GM06990 (cell line): ENCODE measurements around the gene NEMP2.

ENCODE experiments used
- DNase-seq: peaks from one replicate; pipeline ENCODE4 v3.0.0-alpha.2; 2011; ENCODE audit not compliant: insufficient read length; ENCODE audit errors: extremely low read depth
- H3K27me3 ChIP-seq: replicated peaks from 2 replicates; pipeline ENCODE4 v1.6.0; 2011; ENCODE audit warnings: low read length; ENCODE audit not compliant: control insufficient read depth, insufficient read depth
- H3K36me3 ChIP-seq: 2 replicates; pipeline ENCODE4 v1.5.1; 2011; ENCODE audit warnings: low read length; ENCODE audit not compliant: control insufficient read depth, insufficient read depth
- H3K4me3 ChIP-seq: replicated peaks from 2 replicates; pipeline ENCODE4 v1.5.1; 2011; ENCODE audit warnings: low read depth, mild to moderate bottlenecking, control low read depth, low read length
- CTCF ChIP-seq: IDR thresholded peaks from 2 replicates; pipeline ENCODE4 v1.5.1; 2011; ENCODE audit warnings: low read length, control low read depth, mild to moderate bottlenecking, inconsistent platforms; ENCODE audit not compliant: insufficient read depth, poor library complexity, severe bottlenecking

The NEMP2 gene

DNA sequence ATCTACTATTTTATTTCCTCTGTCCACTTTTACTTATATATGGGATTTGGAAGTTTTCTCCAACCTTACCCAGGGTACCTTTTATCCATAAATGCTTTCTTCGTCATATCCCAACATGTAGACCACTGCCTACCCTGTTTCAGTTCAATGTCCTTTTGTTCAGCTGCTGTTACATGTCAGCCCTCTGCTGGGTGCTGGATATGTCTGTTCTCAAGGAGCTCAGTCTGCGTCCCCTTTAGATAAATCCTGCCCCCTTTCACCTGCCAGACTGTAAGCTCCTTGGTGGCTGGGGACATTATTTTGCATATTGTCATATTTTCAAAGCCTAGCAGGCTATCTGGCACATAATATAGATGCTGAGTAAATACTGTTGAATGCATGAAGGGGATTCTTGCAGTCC is 53.2 kb downstream of the NEMP2 start:
- no peak for DNase-seq

DNA sequence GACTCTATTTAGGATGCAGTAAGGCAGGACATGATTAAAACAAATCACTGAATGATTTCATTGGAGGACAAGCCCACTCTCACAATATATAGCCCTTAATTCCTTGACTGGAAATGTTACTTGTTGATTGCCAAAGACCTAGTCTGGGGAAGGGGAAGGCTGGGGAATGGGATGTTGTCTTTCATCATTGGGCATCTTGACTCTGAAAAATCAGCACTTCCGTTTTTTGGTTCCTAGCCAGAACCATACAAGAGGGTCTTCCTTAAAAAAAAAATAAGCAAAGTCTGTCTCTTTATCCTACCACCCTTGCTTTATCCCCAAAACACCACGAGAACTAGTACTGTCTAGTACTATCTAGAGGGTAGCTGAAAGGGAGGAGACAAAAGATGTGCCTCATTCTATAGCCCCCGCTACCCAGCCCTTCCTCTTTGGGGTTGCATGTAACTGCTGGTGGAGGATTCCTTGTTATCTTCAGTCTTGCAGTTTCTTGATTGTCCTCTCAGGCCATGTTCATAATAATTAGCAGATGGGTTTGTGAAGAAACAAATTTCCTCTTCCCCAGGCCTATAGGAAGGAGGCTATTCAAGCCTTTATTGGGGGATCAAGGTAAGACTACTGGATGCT is 55.8 kb downstream of the NEMP2 start:
- Histone ChIP-seq H3K4me3 (no peak overlapping the region), H3K27me3 (no peaks in the 10 kb centered on the region), H3K36me3 (no peaks in the 10 kb centered on the region)
- DNase-seq, result no peak
- TF ChIP-seq CTCF, result no peak

More for the DNA sequence above, 53.2 kb downstream of the NEMP2 start:
- Histone ChIP-seq H3K27me3 (no peaks in the 10 kb centered on the region), H3K4me3 (no peak overlapping the region), H3K36me3 (no peaks in the 10 kb centered on the region)
- TF ChIP-seq CTCF, result no peak

DNA sequence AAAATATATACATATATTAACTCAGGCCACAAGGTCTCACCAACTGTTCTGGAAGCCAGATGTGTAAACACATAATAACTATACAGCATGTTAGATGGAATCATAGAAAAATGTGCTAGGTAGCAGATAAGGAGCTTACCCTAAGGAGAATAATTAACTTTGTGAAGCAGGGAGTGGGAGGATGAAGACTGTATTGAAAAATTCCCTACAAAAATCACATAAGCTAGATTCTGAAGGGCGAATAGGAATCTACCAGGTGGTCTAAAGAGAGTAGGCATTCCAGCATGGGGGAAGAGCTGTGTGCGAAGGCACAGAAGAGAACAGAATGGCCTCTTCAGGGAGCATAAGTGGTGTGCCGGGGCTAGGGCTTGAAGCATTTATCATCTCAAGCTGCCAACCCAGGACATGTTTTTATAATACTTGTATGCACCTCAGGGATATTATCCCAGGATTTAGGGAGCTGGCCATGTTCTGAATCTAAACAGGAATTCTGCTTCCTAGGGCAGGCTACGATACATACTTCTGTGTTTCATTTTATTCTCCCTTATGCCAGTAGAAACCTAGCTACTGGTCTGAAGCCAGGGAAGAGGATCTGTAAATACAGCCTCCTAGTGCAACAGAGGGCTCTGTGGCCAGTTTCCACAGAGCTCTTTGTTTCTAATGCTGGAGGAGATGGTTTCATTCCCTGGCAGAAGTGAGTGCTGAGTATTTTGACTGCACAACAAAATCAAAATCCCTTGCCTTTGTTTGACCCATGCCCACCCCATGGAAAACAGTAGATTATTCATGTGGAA is 56.7 kb downstream of the NEMP2 start:
- H3K27me3 ChIP-seq, result no peaks in the 10 kb centered on the region
- no peak overlapping the region for H3K4me3 ChIP-seq
- no peak for DNase-seq

GRCh38 chr2:190470256-190470826 is 64.2 kb downstream of the NEMP2 start:
- H3K36me3 ChIP-seq, result peaks cover 3% of the 10 kb centered on the region; the same call in 1 of the 2 replicates
- TF ChIP-seq CTCF, result no peak
- H3K4me3 ChIP-seq, result no peak overlapping the region
- no peaks in the 10 kb centered on the region for H3K27me3 ChIP-seq
- no peak for DNase-seq

More for the DNA sequence above, 56.7 kb downstream of the NEMP2 start:
- TF ChIP-seq CTCF, result no peak
- no peaks in the 10 kb centered on the region for H3K36me3 ChIP-seq

- H3K36me3 ChIP-seq, result peaks cover 3% of the 10 kb centered on the region; the same call in 1 of the 2 replicates
- DNase-seq, result no peak
- no peak overlapping the region for H3K4me3 ChIP-seq
- no peaks in the 10 kb centered on the region for H3K27me3 ChIP-seq
- TF ChIP-seq CTCF, result no peak
These were observed 64.8 kb downstream of the NEMP2 start for GRCh38 chr2:190469771-190470170.
